Glomerular visceral epithelial cell (primary cell): ENCODE data around the gene STK32C.

ENCODE experiments used
- DNase-seq: peaks from one replicate; pipeline ENCODE4 v3.0.0-alpha.2; 2016; ENCODE audit errors: extremely low spot score

The STK32C gene

GRCh38 chr10:132212816-132213215 lies 94.9 kb downstream of the STK32C start:
- no peak for DNase-seq

- DNase-seq: no peak
Observed at GRCh38 chr10:132211246-132211645, 96.5 kb downstream of the STK32C start.

GRCh38 chr10:132210766-132211165 lies 97.0 kb downstream of the STK32C start:
- no peak for DNase-seq

- no peak for DNase-seq
Observed at GRCh38 chr10:132209978-132210530, 97.7 kb downstream of the STK32C start.

- DNase-seq: peak; percentile 18
Observed at GRCh38 chr10:132209130-132209529, 98.6 kb downstream of the STK32C start.

GRCh38 chr10:132208462-132209050 lies 99.2 kb downstream of the STK32C start:
- DNase-seq: no peak

DNA sequence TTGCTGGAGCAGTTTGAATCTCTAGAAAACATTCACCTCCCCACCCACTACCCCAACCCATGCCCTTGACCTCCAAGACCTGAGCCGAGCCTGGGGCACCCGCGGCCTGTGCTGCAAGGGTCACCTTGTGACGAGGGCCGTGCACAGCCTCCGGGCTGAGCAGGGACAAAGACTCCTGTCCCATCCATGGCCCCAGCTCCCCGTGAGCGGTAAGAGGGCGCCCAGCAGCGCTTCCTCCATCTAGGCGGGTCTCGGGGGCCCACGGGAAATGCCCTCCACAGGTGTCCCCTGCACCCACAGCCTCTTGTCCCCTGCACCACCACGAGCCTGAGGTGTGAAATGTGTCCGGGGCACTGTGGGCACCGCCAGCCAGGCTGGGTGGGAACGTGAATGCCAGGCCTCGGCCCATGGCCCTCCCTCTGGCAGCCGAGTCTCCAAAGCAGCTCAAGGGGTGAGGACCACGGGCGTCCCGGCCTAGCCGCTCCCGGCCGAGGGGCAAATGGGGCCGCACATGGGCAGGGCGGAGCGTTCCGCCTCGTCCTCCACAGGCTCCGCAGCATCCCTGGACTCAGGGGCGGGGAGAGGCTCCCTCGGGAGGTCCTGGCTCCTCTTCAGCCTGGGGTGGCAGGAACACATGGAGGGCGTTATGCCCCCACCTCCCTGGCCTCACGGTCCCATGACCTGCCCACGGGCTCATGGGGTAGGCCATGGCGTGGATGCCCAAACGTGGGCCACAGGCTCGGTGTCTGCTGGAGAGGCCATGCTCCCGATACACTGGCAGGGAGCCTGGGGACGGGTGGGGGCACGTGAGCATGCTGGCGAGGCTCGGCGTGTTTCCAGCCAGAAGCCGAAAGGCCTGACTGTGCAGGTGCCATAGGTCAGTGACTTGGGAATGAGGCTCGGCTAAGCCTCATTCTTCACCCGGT lies 100.0 kb downstream of the STK32C start:
- DNase-seq: no peak

GRCh38 chr10:132206806-132207535 lies 100.8 kb downstream of the STK32C start:
- no peak for DNase-seq

DNA sequence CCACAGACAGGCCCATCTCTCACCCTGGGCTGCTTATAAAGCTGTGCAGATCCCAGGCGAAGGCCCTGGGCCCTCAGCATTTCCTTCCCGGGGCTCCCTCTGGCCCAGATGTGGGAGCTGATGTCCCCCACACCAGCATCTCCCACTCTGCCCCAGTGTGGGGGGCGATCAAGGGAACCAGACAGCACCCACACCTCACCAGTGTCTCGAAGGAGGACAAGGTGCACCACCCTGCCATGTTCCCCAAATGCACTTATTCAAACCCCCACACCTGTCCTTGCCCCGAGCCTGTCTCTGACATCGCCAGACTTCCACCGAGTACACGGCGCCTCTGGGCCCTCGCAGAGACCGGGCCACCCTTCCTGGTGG lies 101.4 kb downstream of the STK32C start:
- no peak for DNase-seq

GRCh38 chr10:132205650-132206376 lies 101.9 kb downstream of the STK32C start:
- no peak for DNase-seq

DNA sequence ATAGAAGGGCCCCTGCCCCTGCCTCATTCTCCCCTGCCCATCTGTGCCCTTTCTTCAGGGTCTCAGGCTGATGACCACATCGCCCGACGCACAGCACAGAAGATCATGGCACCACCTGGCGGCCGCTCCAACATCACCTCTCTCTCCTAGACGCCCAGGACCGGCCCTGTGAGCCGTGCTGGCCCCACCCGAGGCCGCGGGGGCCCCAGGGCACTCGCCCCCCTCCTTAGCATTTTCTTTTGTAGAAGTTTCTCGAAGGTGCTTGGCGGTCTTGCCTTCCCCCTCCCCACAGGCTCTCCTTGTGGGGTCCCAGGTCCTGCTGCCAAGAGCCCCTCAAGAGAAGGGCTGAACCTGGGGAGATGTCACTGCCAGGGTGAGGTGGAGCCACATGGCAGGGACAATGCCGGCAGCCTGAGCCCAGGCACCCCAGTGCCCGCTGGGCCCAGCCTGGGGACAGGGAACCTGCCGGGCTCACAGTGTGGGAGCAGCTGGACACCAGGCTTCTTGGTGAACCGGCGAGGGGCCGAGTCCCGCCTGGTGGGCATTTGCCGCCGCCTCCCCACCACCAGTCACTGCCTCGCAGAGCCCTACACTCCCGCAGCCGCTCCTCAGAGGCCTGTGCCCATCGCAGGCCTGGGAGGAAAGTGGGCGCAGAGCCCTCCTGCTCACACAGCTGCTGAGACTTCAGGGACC lies 102.8 kb downstream of the STK32C start:
- DNase-seq: no peak

- DNase-seq: no peak
Observed at GRCh38 chr10:132204078-132204780, 103.5 kb downstream of the STK32C start.

- no peak for DNase-seq
Observed at GRCh38 chr10:132203256-132204077, 104.3 kb downstream of the STK32C start.

DNA sequence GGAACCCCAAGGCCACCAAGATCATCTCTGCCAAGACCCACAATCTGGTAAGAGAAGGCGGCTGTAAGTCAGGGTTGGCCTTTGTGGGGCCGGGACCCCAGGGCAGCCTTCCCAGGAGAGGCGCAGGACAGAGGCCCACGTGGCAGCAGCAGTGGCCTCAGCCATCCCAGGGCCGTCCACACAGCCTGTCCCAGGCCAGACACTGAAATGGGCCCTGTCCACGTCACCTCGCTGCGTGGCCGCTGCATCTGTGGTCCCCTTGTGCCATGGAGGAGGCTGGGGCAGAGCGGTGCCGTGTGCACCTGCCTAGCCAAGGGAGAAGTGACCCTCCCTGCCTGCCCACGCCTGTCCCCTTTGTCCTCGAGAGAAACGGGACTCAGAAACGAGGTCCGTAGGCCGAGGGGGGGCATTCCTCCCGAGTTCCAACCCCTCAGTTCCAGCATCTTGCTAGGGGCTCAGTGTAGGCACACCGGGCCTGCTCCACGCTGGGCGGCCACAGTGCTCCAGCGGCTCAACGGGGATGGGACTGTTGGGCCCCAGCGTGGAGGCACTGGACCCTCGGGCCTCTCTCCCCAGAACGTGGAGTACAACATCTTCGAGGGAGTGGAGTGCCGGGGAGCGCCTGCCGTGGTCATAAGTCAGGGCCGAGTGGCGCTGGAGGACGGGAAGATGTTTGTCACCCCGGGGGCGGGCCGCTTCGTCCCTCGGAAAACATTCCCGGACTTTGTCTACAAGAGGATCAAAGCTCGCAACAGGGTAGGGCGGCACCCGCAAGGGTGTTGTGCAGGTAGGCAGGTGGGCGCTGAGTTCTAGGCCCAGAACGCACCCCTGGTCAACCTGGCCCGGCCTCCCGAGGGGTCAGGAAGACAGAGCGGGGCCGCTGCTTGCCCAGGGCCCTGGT lies 105.4 kb downstream of the STK32C start:
- DNase-seq: no peak

DNA sequence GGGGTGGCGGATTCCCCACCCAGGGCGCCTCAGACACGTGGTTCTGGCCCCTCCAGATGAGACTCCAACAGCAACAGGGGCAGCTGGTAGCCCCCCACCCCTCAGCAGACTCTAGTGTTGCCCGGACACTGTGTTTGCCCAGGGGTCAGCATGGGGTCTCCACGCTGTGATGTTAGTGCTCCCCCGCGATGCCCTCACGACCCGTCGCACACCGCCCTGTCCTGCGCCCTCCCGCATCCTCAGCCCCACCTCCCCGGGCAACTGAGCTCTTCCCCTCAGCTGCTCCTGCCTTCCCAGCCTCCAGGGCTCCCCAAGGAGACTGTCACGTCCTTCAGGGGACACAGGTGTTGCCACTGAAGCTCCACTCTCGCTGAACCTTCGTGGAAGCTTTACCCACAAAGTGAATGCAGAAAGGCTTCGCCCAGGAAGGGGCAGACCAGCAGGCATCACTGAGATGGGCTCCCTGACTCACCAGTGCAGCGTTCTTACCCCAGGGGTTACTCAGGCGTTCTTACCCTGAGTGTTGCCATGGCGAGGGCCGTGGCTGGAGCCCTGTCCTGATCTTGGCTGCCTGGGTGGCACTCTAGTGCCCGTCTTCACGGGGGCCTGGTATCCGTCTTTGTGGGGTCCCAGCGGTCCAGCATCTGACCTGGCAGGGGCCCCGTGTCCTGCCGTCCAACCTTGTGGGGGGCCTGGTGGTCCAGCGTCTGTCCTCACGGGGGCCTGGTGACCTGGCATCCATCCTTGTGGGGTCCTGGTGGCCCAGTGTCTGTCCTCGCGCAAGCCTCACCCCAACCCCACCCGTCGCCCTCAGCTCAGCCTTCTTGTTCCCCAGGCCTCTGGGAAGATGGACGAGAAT lies 106.4 kb downstream of the STK32C start:
- no peak for DNase-seq

DNA sequence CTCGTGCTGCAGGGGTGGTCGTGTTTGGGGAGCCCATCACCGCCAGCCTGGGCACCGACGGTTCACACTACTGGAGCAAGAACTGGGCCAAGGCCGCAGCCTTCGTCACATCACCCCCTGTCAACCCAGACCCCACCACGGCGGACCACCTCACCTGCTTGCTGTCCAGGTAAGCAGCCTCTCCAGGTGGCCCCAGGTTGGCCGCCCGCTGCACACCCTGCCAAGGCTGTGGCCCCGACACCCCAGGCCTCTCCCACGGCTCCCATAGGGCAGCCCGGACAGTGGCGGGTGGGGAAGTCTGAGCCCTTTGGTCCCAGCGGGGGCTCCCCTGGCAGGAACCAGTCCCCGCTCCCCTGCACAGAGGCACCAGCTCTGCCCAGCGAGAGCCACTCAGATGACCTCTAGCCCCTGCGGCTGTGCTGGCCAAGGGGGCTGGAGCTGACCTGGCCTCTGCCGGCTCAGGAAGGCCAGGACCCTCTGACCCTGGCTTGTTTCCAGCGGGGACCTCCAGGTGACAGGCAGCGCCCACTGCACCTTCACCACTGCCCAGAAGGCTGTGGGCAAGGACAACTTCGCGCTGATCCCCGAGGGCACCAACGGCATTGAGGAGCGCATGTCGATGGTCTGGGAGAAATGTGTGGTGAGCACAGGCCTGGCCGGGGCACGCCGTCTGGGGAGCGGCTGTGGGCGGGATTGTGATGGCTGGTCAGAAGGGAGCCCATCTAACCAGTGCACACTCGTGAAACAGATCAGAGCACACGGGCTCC lies 107.2 kb downstream of the STK32C start:
- no peak for DNase-seq

- no peak for DNase-seq
Observed at GRCh38 chr10:132199854-132200311, 107.9 kb downstream of the STK32C start.
